Fibroblast of villous mesenchyme (primary cell): ENCODE data around the gene REEP6. TPM values are rescaled to one million over a fixed set of nuclear protein-coding genes. Genes with fewer than 3 reads are reported as not detected.
A peak's percentile ranks its signal among the peaks of the same experiment; 100 is the strongest.

Source experiments
- DNase-seq: peaks from one replicate; pipeline ENCODE4 v3.0.0-alpha.2; 2010; ENCODE audit warnings: low read depth
- H3K4me3 ChIP-seq: 2 replicates; pipeline ENCODE4 v1.5.1; 2011; ENCODE audit warnings: low read depth, mild to moderate bottlenecking, low read length
- total RNA-seq: library from RNA; depleted of rRNA; stranded (reverse); fragments of >200 nt; gene quantifications from 2 replicates; pipeline ENCODE4 v1.2.3, GENCODE V29; 2012
- TF ChIP-seq, protein P1 (sequence below): IDR thresholded peaks from 2 replicates; pipeline ENCODE4 v1.5.1; 2012; ENCODE audit warnings: low read depth, mild to moderate bottlenecking, low read length; ENCODE audit not compliant: insufficient read depth

Gene REEP6
- total RNA-seq, 1 donor, result 0.43 TPM

DNA sequence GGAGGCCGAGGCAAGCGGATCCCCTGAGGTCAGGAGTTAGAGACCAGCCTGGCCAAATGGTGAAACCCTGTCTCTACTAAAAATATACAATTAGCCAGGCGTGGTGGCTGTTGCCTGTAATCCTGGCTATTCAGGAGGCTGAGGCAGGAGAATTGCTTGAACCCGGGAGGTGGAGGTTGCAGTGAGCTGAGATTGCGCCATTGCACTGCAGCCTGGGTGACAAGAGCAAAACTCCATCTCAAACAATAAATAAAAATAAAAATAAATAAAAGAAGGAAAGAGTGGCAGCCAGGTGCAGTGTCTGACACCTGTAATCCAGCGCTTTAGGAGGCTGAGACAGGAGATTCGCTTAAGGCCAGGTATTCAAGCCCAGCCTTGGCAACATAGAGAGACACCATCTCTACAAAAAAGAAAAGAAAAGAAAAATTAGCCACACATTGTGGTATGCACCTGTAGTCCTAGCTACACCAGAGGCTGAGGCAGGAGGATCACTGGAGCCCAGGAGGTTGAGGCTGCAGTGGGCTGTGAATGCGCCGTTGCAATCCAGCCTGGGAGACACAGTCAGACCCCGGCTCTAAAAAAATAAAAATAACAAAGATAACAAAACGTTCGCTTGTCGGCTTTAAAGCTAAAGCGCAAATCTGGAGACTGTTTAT is 11.6 kb downstream of the REEP6 start:
- peak overlapping the region; percentile 38 for H3K4me3 ChIP-seq
- DNase-seq, result no peak
- TF ChIP-seq, protein P1, sequence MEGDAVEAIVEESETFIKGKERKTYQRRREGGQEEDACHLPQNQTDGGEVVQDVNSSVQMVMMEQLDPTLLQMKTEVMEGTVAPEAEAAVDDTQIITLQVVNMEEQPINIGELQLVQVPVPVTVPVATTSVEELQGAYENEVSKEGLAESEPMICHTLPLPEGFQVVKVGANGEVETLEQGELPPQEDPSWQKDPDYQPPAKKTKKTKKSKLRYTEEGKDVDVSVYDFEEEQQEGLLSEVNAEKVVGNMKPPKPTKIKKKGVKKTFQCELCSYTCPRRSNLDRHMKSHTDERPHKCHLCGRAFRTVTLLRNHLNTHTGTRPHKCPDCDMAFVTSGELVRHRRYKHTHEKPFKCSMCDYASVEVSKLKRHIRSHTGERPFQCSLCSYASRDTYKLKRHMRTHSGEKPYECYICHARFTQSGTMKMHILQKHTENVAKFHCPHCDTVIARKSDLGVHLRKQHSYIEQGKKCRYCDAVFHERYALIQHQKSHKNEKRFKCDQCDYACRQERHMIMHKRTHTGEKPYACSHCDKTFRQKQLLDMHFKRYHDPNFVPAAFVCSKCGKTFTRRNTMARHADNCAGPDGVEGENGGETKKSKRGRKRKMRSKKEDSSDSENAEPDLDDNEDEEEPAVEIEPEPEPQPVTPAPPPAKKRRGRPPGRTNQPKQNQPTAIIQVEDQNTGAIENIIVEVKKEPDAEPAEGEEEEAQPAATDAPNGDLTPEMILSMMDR, result no peak

DNA sequence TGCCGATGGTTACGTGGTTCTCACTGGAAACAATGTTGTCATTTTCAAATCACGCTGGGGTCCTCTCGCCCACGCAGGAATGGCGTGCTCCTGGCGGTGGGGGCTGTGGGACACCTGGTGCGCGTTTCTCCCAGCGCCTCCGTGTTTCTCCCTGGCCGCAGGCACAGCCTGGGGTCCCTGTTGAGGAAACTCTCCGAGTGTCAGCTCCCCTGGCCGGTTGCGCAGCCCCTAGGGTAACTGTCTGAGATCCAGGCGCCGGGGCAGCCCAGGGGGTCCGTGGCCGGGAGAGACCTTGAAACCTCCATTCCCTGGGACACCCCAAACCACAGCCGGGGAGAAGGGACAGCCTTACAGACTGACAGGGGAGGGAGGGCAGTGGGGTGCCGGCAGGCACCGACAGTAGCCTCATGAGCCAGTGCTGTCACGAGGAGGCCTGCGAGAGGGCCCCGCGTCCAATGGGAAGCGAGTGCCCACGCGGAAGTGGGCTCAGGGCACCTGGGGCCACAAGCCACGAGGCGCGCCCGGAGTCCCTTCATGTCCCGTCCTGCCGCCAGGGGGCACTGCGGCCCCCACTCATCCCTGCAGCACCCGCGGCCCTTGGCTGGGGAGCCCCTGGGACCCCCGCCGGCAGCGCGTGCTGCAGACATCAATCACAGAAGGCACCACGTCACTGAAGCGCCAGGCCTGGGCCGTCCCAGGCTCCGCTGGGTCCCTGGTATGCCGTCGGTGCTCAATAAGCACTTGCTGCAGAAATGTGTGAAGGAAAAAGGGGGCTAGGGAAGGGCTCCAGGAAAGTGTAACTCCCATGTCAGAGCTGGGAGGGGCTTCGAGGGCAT is 12.3 kb downstream of the REEP6 start:
- TF ChIP-seq, protein P1, result peak; percentile 71
- H3K4me3 ChIP-seq, result peak overlapping the region; percentile 38
- DNase-seq, result peak; percentile 49

DNA sequence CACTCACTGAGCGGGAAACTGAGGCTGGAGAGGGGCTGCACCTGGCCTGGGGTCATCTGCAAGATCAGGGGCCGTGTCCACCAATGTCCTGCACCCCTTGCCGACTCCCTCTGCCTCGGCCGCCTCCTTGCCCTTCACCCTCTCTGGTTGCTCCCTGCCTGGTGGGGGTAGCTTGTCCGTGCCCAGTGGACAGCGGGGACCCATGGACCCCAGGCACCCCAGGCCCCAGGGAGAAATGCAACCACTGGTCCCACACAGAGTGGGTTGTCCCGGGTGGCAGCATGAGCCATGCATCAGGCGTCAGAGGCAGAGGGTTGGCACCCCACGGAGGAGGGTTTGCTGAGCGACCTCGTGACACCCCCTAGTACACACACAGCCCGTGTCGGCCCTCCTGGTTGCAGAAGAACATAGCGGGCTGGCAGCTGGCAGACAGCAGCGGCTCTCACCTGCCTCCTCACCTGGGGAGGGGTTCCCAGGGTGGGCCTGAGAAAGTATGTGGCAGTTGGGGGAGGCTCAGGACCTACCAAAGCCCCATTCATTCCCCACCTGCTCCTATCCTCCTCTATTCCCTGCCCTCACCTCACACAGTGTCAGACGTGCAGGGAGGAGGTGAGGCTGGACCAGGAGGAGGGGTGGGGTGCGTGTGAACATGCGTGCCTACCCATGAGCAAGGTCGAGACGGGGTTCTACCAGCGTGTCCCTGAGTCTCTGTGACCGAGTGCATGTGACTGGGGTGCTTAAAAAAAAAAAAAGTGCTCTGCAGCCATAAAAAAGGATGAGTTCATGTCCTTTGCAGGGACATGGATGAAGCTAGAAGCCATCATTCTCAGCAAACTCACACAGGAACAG is 13.2 kb downstream of the REEP6 start:
- TF ChIP-seq, protein P1, result no peak
- DNase-seq, result no peak
- H3K4me3 ChIP-seq, result no peak overlapping the region

DNA sequence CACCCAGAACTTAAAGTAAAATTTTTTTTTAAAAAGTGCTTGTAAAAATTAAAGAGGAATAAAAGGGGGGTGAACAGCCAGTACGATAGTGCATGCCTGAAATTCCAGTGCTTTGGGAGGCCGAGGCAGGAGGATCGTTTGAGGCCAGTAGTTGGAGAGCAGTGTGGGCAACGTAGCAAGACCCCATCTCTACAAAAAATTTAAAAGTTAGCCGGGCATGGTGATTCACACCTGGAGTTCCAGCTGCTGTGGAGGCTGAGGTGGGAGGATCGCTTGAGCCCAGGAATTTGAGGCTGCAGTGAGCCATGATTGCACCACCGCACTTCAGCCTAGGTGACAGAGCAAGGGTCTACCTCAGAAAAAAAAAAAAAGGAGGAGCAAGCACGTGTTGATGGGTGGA is 14.0 kb downstream of the REEP6 start:
- TF ChIP-seq, protein P1, result no peak
- no peak for DNase-seq
- H3K4me3 ChIP-seq, result no peak overlapping the region

DNA sequence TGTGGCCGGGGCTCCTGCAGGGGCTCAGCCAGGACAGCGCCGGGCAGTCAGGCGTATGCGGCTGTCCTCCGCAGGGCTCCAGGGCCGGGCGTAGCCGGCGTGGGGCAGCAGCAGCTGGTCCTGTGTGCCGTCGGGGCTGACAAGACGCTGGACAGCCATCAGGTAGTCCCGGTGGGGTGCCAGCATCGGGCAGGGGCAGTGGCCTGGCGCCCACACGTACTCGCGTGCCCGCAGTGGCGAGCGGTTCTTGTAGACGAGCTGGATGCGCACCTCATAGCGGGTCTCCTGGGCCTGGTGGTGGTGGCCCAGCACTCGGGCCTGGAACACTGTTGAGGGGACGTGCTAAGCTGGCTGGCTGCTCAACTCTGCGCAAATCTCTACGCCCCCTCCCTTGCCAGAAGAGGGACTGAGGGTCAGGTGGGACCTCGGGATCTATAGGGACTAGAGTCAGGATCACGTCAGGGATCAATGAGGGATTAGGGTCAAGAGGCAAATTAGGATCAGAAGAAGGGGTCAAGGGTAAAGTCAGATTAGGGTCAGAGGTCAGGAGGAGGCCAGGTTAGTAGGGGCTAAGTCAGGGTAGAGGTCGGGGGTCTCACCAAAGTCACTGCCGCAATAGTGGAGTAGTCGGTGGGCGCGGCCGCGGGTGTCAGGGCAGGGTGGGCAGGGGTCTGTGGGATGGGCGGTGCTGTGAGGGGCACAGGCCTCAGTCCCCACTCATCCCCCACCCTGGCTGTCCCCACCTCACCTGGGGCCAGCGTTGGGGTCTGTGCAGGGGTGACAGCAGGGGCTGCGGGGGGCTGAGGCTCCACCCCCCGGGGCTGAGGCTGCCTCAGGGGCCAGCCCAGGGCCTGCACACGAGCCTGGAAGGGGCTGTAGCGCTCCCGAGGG is 15.3 kb downstream of the REEP6 start:
- H3K4me3 ChIP-seq, result no peak overlapping the region
- TF ChIP-seq, protein P1, result no peak

DNA sequence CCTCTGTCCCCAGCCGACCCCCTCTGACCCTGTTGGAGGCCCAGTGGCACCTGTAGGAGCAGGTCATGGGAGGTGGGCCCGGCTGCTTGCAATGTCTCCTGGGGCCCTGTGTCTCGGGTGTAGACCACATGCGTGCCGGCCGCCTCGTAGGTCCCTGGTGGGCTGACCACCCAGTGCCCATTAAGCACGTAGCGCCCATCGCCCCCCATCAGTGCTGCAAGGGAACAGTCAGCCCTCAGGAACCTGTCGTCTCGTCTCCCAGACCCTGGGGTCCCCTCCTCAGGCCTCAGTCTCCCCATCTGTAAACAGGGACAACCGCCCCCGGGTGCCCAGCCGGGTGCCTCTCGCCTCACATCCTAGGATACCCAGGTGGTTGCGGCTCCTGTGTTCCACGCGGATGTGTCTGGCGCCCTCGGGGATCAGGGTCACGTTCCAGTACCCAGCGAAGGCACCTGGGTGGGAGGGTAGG is 16.2 kb downstream of the REEP6 start:
- DNase-seq, result no peak
- TF ChIP-seq, protein P1, result no peak
- peak overlapping the region; percentile 59 for H3K4me3 ChIP-seq

More for the DNA sequence above, 15.3 kb downstream of the REEP6 start:
- DNase-seq, result no peak
